Parathyroid adenoma (tissue), 2 donors: ENCODE data around the gene UCMA.

Source experiments
- H2AFZ ChIP-seq: fragments of 300-600 bp; sonication (generic); one replicate; pipeline ENCODE4 v1.7.0; 2017; ENCODE audit warnings: antibody characterized with exemption, mild to moderate bottlenecking
- H3K27ac ChIP-seq: fragments of 300-600 bp; sonication (generic); one replicate; pipeline ENCODE4 v1.7.0; 2017
- H3K27me3 ChIP-seq: fragments of 300-600 bp; sonication (generic); one replicate; pipeline ENCODE4 v1.7.0; 2017; ENCODE audit warnings: low read length; ENCODE audit not compliant: control insufficient read depth, insufficient read depth
- H3K36me3 ChIP-seq: fragments of 300-600 bp; sonication (generic); one replicate; pipeline ENCODE4 v1.7.0; 2017; ENCODE audit warnings: low read length; ENCODE audit not compliant: control insufficient read depth, insufficient read depth
- H3K4me1 ChIP-seq: fragments of 300-600 bp; sonication (generic); one replicate; pipeline ENCODE4 v1.7.0; 2017; ENCODE audit warnings: control low read depth
- H3K4me2 ChIP-seq: fragments of 300-600 bp; sonication (generic); one replicate; pipeline ENCODE4 v1.7.0; 2017; ENCODE audit warnings: low read length
- H3K4me3 ChIP-seq: fragments of 300-600 bp; sonication (generic); one replicate; pipeline ENCODE4 v1.7.0; 2017; ENCODE audit warnings: low read depth, low read length
- H3K79me2 ChIP-seq: fragments of 300-600 bp; sonication (generic); one replicate; pipeline ENCODE4 v1.7.0; 2017; ENCODE audit warnings: control low read depth
- H3K9ac ChIP-seq: fragments of 300-600 bp; sonication (generic); one replicate; pipeline ENCODE4 v1.7.0; 2017; ENCODE audit warnings: mild to moderate bottlenecking
- H3K9me3 ChIP-seq: fragments of 300-600 bp; sonication (generic); one replicate; pipeline ENCODE4 v1.7.0; 2017; ENCODE audit warnings: low read length; ENCODE audit not compliant: control insufficient read depth
- TF ChIP-seq, protein P1 (sequence below): fragments of 300-600 bp; sonication (generic); IDR thresholded peaks from one replicate; pipeline ENCODE4 v1.7.0; 2017; ENCODE audit warnings: antibody characterized with exemption, mild to moderate bottlenecking
- donor health status: primary hyperparathyroidism.

The UCMA gene

GRCh38 chr10:13213163-13213562, 21.0 kb downstream of the UCMA start:
- Histone ChIP-seq H3K9me3 (no peaks in the 10 kb centered on the region), H3K9ac (no peak overlapping the region), H3K4me2 (no peak overlapping the region), H3K4me1 (no peaks in the 10 kb centered on the region), H3K27me3 (no peaks in the 10 kb centered on the region), H2AFZ (no peak overlapping the region), H3K27ac (no peak overlapping the region), H3K36me3 (no peaks in the 10 kb centered on the region), H3K79me2 (no peaks in the 10 kb centered on the region), H3K4me3 (no peak overlapping the region)
- TF ChIP-seq, protein P1, sequence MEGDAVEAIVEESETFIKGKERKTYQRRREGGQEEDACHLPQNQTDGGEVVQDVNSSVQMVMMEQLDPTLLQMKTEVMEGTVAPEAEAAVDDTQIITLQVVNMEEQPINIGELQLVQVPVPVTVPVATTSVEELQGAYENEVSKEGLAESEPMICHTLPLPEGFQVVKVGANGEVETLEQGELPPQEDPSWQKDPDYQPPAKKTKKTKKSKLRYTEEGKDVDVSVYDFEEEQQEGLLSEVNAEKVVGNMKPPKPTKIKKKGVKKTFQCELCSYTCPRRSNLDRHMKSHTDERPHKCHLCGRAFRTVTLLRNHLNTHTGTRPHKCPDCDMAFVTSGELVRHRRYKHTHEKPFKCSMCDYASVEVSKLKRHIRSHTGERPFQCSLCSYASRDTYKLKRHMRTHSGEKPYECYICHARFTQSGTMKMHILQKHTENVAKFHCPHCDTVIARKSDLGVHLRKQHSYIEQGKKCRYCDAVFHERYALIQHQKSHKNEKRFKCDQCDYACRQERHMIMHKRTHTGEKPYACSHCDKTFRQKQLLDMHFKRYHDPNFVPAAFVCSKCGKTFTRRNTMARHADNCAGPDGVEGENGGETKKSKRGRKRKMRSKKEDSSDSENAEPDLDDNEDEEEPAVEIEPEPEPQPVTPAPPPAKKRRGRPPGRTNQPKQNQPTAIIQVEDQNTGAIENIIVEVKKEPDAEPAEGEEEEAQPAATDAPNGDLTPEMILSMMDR, result no peak

- no peak overlapping the region for H2AFZ ChIP-seq
Measured at GRCh38 chr10:13206546-13207443, 27.4 kb downstream of the UCMA start.

DNA sequence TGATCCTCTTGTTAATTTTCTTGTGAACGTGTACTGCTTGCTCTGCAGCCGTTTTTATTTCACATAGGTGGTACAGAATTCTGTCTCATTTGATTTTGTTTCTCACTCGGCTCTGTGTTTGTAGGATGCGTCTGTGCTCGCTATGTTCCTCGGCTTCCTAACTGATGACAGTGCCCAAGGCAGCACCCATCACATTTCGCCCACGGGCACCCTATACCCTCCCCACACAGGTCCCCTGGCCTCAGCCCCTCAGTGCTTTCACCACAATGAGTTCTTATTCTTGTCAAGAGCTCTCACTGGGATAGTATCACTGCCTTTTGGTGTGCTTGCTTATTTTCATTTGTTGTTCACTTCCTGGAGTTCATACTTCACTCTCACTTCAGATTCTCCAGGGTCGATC, 28.1 kb downstream of the UCMA start:
- TF ChIP-seq, protein P1, result no peak
- Histone ChIP-seq H3K27me3 (no peaks in the 10 kb centered on the region), H3K27ac (no peak overlapping the region), H3K9me3 (no peaks in the 10 kb centered on the region), H3K4me2 (no peak overlapping the region), H2AFZ (no peak overlapping the region), H3K9ac (no peak overlapping the region), H3K36me3 (no peaks in the 10 kb centered on the region), H3K4me3 (no peak overlapping the region), H3K4me1 (no peaks in the 10 kb centered on the region), H3K79me2 (no peaks in the 10 kb centered on the region)

More at GRCh38 chr10:13206546-13207443, 27.4 kb downstream of the UCMA start:
- Histone ChIP-seq H3K9me3 (no peaks in the 10 kb centered on the region), H3K4me2 (no peak overlapping the region), H3K4me3 (no peak overlapping the region), H3K4me1 (no peaks in the 10 kb centered on the region), H3K79me2 (no peaks in the 10 kb centered on the region), H3K9ac (no peak overlapping the region), H3K27ac (no peak overlapping the region), H3K27me3 (no peaks in the 10 kb centered on the region), H3K36me3 (no peaks in the 10 kb centered on the region)
- TF ChIP-seq, protein P1, result peak; percentile 8

DNA sequence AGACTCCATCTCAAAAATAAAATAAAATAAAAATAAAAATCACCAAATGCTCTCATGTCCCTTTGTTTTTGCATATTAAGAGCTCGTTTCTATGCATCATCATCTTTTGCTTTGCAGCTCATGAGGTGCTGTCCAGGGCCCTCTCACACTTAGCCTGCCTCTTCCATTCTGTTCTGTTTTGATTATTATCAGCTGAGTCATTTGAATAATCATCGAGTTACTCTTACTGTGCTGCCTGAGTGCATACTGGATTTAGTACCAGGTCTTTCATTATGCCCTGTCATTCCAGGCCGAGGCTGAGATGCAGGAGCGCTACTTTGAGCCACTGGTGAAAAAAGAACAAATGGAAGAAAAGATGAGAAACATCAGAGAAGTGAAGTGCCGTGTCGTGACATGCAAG, 33.0 kb downstream of the UCMA start:
- no peaks in the 10 kb centered on the region for H3K4me1 ChIP-seq
- no peaks in the 10 kb centered on the region for H3K9me3 ChIP-seq
- TF ChIP-seq, protein P1, result no peak
- H3K9ac ChIP-seq, result no peak overlapping the region
- H3K79me2 ChIP-seq, result no peaks in the 10 kb centered on the region
- no peak overlapping the region for H3K4me3 ChIP-seq
- no peak overlapping the region for H3K27ac ChIP-seq
- no peak overlapping the region for H2AFZ ChIP-seq
- H3K27me3 ChIP-seq, result no peaks in the 10 kb centered on the region
- H3K36me3 ChIP-seq, result no peaks in the 10 kb centered on the region
- H3K4me2 ChIP-seq, result no peak overlapping the region

DNA sequence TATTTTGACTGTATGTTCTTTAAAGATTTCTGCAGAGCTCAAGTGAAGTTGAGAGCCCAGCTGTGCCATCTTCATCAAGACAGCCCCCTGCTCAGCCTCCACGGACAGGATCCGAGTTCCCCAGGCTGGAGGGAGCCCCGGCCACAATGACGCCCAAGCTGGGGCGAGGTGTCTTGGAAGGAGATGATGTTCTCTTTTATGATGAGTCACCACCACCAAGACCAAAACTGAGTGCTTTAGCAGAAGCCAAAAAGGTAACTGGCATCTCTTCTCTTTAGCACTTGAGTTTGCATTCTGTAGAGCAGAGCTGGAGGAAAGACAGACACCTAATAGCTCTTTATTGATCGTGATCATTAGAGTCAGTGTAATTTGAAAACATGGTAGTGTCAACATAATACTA, 39.2 kb downstream of the UCMA start:
- Histone ChIP-seq H3K4me3 (no peak overlapping the region), H3K4me2 (no peak overlapping the region), H3K27ac (no peak overlapping the region), H3K4me1 (no peaks in the 10 kb centered on the region), H3K9me3 (no peaks in the 10 kb centered on the region), H2AFZ (no peak overlapping the region), H3K27me3 (no peaks in the 10 kb centered on the region), H3K36me3 (no peaks in the 10 kb centered on the region), H3K9ac (no peak overlapping the region), H3K79me2 (no peaks in the 10 kb centered on the region)
- TF ChIP-seq, protein P1, result no peak
